Astrocyte of the cerebellum (primary cell): Measurements from ENCODE around the gene COL11A2.

Experiments used
- DNase-seq: peaks from one replicate; pipeline ENCODE4 v3.0.0-alpha.2; 2011; ENCODE audit warnings: low read depth
- H3K4me3 ChIP-seq: 2 replicates; pipeline ENCODE4 v1.5.1; 2011; ENCODE audit warnings: mild to moderate bottlenecking, low read depth, low read length, moderate library complexity
- CTCF ChIP-seq: IDR thresholded peaks from 2 replicates; pipeline ENCODE4 v1.5.1; 2012; ENCODE audit warnings: low read length, low read depth, moderate library complexity, mild to moderate bottlenecking; ENCODE audit errors: missing control alignments
- in situ Hi-C: cut with HindIII; loops from 2 replicates; pipeline ENCODE4 v1.10.0; 2017; ENCODE audit warnings: low sequenced_read_pairs

COL11A2 gene

DNA sequence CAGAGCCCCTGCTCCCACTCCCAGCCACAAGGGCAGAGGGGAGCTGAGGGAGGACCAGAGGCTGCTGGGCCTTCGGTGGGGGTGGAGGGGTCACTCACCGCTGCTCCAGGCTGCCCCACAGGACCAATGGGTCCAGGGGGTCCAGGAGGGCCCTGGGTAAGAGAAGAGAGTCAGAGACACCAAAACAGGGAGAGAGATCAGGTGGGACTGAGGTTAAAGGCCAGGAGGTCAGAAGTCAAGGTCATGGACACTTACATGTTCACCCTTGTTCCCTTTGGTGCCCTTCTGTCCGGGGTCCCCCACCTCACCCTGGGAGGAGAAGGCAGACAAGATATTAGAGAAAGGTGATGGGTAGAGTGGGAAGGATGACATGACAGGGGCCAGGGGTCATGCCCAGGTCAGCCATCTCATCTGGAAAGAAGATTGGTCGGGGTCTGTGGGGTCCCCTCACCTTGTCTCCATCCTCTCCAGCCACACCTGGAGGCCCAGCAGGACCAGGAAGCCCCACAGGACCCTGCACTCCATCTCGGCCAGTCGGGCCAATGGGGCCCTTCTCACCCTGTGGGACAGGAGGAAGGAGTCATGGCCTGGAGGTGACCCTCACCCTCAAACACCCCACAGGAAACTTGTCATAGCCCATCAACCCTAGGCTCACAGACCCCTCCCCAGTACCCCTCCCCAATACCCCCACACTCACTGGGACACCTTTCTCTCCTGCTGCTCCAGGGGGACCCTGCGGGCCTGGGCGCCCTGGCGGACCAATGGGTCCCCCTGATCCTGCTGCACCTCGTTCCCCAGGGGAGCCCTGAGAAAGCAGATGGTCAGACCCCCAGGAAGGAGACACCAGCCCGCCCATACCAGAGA lies 21.0 kb downstream of the COL11A2 start:
- no peak overlapping the region for H3K4me3 ChIP-seq
- no peak for DNase-seq
- no peak for TF ChIP-seq CTCF
- in situ Hi-C loops, result no loop called here

DNA sequence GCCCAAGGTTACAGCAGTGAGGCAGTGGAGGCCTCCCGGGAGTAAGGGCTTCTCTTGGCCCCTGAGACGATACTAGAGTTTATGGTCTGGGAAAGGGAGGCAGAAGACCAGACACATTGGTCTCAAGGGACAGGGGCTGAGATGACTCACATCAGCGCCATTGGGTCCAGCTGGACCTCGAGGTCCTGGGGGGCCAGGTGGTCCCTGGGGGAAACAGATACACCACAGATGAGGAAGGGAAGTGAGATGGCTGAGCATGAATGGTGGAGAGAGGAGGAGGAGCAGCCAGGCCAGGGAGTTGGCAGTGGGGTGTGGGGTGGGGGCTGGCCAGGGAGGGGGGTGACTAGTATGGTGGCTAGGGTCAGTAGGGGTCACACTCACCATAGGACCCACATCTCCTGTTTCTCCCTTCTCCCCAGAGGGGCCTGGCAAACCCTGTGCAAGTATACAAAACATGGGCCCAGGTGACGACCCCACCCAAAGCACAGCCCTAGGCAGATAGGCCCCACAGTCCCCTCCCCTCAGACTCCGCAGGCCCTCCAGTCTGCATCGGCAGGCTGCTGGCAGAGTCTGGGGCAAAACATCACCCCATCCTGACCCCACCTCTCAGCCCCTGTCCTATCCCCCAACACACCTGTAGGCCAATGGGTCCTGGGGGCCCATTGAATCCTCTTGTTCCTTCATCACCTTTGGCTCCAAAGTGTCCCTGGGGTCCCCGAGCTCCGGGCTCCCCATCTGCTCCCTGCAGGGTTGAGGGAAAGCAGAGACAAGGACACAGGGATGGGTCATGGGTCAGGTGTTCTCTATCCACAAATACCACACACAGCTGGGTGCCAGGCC lies 21.9 kb downstream of the COL11A2 start:
- no peak overlapping the region for H3K4me3 ChIP-seq
- DNase-seq, result no peak
- in situ Hi-C loops, result no loop called here
- TF ChIP-seq CTCF, result no peak

- H3K4me3 ChIP-seq, result no peak overlapping the region
- no peak for TF ChIP-seq CTCF
- in situ Hi-C loops, result no loop called here
- DNase-seq, result no peak
These were observed 22.7 kb downstream of the COL11A2 start for GRCh38 chr6:33169291-33170175.

- in situ Hi-C loops, result no loop called here
- no peak for DNase-seq
- H3K4me3 ChIP-seq, result no peak overlapping the region
- TF ChIP-seq CTCF, result no peak
These were observed 23.6 kb downstream of the COL11A2 start for GRCh38 chr6:33168639-33169038.

DNA sequence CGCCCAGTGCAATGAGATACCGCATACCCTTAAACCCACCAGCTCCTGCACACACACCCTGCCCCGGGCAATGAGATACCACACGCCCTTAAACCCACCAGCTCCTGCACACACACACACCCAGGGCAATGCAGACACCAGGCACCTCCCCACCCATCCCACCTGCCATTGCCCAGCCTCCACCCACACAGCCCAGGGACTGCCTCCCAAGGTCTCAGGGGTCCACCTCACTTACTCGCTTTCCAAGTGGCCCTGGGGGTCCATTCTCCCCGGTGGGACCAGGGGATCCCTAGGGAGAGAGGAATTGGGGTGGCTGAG lies 24.0 kb downstream of the COL11A2 start:
- in situ Hi-C loops, result no loop called here
- no peak for TF ChIP-seq CTCF
- no peak for DNase-seq
- H3K4me3 ChIP-seq, result no peak overlapping the region

GRCh38 chr6:33167374-33168283 lies 24.6 kb downstream of the COL11A2 start:
- no peak overlapping the region for H3K4me3 ChIP-seq
- in situ Hi-C loops, result no loop called here
- DNase-seq, result no peak
- TF ChIP-seq CTCF, result no peak
